Muscle of arm (tissue), 12 donors: ENCODE measurements around the gene ETF1. TPM values are rescaled to one million over a fixed set of nuclear protein-coding genes. Genes with fewer than 3 reads are reported as not detected.
"Not testable (repeated sequence)": the region's sequence is repeated elsewhere in the genome, so short reads cannot be mapped to it uniquely, and the experiment has no call there.

ENCODE experiments used
- DNase-seq: peaks from one replicate; pipeline ENCODE4 v3.0.0-alpha.2; 2013
- polyA plus RNA-seq, 12 donors: library from polyadenylated mRNA; unstranded; fragments of 120-200 nt; gene quantifications; one replicate each; pipeline ENCODE4 v1.2.1, GENCODE V29; 2013; ENCODE audit not compliant: insufficient read length in 12 of 12

ETF1 gene
- polyA plus RNA-seq, 12 donors = 33.8 to 57.1 (median 52.4) TPM; not detected in 1

GRCh38 chr5:138491669-138492559 is 51.1 kb downstream of the ETF1 start:
- peak; percentile 90 for DNase-seq

GRCh38 chr5:138491284-138491648 is 51.8 kb downstream of the ETF1 start:
- DNase-seq = no peak

GRCh38 chr5:138490648-138491283 is 52.3 kb downstream of the ETF1 start:
- DNase-seq = no peak

- no peak for DNase-seq
These were observed 53.4 kb downstream of the ETF1 start for GRCh38 chr5:138489683-138490061.

DNA sequence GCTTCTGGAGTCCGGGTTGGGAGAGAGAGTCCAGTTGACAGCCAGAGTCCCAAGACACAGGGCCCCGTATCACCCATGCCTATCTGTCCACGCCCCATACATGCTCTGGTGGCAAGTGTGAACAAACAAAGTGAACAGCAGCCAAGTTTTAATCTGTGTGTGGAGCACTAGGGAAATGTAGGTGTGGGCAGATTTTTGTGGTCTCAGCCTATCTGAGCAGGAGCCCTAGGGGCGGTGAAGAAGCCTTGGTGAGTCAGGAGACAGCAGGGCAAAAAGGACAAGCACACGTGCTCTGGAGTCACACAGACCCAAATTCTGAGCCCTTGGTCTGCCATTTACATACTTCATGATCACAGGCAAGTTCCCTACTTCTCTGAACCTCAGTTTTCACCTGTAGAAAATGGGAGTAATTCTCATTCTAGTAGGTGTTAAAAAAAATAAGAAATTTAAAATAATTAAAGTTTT is 54.5 kb downstream of the ETF1 start:
- DNase-seq = no peak

DNA sequence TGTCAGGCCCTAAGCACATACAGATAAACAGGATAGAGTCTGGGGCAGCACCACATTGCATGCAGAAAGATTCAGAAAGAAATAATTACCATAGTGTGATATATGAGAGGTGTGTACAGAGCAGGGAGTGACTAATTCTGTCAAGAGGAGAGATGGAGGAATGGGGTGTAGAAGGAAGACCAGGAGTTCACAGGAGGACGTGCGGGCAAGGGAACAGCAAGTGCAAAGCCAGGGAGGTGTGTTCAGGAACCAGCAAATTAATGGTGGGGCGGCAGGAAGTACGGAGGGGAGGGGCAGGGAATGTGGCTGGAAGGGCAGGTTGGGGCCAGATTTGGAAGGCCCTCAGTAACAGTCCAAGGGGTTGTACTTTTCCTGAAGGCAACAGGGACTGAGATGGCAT is 60.4 kb downstream of the ETF1 start:
- DNase-seq = no peak

DNA sequence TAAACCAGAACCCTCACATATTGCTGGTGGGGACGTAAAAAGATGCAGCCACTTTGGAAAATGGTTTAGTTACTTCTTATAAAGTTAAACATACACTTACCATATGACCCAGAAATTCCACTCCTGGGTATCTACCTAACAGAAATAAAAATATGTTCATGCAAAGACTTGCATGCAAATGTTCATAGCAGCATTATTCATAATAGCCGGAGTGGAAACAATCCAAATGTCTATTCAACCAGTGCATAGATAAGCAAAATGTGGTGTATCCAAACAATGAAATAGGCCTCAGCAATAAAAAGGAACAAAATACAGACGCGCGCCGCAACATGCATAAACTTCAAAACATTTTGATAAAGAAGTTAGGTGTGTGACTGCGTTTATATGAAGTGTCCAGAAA is 66.1 kb downstream of the ETF1 start:
- DNase-seq = no peak

DNA sequence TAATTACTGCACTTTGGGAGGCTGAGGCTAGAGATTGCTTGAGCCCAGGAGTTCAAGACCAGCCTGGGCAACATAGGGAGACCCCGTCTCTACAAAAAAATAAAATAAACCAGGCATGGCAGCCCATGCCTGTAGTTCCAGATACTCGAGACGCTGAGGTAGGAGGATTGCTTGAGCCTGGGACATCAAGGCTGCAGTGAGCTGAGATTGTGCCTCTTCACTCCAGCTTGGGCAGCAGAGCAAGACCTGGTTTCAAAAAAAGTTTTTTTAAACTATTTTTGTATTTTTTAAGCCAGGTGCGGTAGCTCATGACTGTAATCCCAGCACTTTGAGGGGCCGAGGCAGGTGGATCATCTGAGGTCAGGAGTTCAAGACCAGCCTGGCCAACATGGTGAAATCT is 69.9 kb downstream of the ETF1 start:
- not testable (repeated sequence) for DNase-seq

- no peak for DNase-seq
These were observed 70.7 kb downstream of the ETF1 start for GRCh38 chr5:138472353-138472752.

DNA sequence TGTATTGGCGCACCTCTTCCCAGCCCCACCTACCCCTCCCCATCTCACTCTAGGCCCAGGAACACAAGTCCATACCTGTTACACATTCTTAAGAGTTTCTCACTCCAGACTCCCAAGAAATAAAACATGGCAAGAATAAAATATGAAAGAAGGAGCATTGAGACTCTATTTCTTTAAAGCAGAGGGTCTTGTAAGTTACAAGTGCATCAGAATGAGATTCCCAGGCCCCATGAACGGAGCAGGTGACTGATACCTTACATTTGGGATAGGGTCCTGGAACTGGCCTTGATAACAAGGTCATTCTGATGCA is 72.0 kb downstream of the ETF1 start:
- DNase-seq = no peak

GRCh38 chr5:138470322-138471051 is 72.5 kb downstream of the ETF1 start:
- no peak for DNase-seq

DNA sequence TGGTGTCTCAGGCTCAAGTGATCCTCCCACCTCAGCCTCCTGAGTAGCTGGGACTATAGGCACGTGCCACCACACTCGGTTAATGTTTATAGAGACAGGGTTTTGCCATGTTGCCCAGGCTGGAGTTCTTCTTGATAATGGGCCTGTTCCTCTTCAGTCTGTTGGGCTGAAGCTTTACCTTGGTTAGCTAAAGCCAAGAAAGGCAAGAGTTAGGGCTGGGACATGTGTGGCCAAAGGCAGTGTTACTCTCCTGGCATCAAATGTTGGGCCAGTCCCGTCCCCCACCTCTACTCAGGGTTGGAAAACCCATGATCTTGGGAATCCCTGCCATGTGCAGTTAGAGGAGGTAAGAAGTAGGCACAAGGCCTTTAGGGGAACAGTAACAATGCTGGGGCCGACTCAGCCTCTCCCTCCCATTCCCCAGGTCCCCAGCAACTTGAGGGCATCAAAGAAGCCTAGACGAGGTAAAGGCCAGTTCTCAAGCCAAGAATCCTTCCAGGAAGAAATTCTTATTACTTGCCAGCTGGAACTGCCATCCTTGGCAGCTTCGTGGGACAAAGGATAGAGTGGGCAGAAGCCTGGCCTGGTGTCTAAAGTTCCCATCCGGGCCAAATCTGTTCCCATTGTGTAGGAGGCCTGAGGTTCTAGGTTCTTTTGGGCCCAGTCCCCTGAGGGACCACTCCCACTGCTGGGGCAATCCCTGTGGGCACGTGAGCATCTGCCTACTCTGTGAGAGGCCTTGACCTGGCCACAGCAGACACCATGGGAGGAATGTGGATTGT is 73.3 kb downstream of the ETF1 start:
- DNase-seq = peak; percentile 85

DNA sequence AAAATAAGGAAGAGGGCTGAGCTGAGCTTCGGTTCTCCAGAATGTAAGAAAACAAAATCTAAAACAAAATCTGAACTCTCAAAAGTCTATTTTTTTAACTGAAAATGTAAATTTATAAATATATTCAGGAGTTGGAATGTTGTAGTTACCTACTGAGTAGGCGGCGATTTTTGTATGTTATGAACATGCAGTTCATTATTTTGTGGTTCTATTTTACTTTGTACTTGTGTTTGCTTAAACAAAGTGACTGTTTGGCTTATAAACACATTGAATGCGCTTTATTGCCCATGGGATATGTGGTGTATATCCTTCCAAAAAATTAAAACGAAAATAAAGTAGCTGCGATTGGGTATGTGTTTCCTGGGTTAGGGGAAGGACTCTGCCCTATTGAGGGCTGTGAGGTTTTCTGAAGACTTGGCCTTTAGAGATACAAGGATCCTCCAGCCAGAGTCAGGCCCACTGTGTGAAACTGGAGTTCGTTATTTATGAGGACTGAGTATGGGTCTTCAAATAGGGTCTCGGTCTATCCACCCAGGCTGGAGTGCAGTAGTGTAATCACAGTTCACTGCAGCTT is 74.0 kb downstream of the ETF1 start:
- DNase-seq = no peak

- no peak for DNase-seq
These were observed 74.7 kb downstream of the ETF1 start for GRCh38 chr5:138468133-138468965.

GRCh38 chr5:138467711-138468132 is 75.3 kb downstream of the ETF1 start:
- no peak for DNase-seq

GRCh38 chr5:138466900-138467710 is 75.9 kb downstream of the ETF1 start:
- no peak for DNase-seq

GRCh38 chr5:138466125-138466899 is 76.7 kb downstream of the ETF1 start:
- no peak for DNase-seq

GRCh38 chr5:138465261-138466124 is 77.5 kb downstream of the ETF1 start, which contains the start of gene EGR1:
TSS of gene EGR1 (plus strand) at chr5:138465479. CDS start at chr5:138465762, 283 bp downstream.
- DNase-seq = peak; percentile 96
